ENCODE measurements around the gene KTN1. TPM values are rescaled to one million over a fixed set of nuclear protein-coding genes. Genes with fewer than 3 reads are reported as not detected.
A peak's percentile ranks its signal among the peaks of the same experiment; 100 is the strongest.

KTN1 gene
- total RNA-seq, 2 donors from 2014 or later, result 81.6 to 83.5 TPM

DNA sequence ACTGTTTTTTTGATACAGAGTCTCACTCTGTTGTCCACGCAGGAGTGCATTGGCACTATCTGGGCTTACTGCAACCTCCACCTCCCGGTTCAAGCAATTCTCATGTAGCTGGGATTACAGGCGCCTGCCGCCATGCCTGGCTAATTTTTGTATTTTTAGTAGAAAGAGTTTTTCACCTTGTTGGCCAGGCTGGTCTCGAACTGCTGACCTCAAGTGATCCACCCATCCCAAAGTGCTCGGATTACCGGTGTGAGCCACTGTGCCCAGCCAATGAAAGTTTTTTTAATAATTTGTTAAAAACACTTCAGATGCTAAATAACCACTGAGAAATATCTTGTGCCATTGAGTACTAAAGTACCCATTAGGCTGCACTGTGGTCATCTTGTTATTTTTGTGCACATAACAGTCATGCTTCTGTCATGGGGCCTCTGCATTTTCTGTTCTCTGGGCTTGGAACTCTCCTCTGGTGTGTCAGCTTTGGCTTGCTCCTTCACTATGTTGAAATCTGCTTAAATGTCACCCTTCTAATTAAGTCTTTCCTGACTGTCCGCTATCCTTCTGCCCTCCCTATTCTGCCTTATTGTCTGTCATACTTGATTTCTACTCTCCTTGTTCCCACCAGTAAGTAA, 105.1 kb downstream of the KTN1 start:
- no peaks in the 10 kb centered on the region for H3K9me3 ChIP-seq (ENCODE audit: control insufficient read depth, low read length, poor library complexity, severe bottlenecking)
- Mint-ChIP-seq H3K27ac (peak overlapping the region; percentile 79), H3K4me3 (no peak overlapping the region), H3K27me3 (no peaks in the 10 kb centered on the region), H3K36me3 (ENCODE audit: low read depth) (peaks cover 14% of the 10 kb centered on the region), H3K4me1 (peaks cover 8% of the 10 kb centered on the region)
- no peak for DNase-seq
- ATAC-seq, result no peak

DNA sequence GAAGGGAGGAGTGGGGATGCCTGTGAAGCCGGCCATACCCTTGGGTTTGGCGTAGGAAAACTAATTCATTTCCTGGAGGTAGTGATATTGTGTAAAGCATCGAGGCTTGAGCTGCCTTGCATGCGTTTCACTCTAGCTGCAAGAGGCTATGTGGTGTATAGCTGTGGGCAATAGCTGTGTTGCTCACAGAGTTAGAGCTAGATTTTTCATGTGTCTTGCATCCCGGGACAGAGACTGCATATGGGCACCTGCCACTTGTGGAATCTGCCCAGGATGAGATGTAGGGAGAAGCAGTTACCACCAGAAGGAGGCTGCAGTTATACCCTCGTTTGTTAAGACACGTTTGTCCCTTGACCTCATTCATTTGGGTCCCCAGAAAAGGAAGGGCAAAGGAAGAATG, 106.7 kb downstream of the KTN1 start:
- no peaks in the 10 kb centered on the region for H3K9me3 ChIP-seq (ENCODE audit: control insufficient read depth, low read length, poor library complexity, severe bottlenecking)
- Mint-ChIP-seq H3K27ac (peak overlapping the region; percentile 79), H3K4me1 (peaks cover 8% of the 10 kb centered on the region), H3K4me3 (no peak overlapping the region), H3K27me3 (no peaks in the 10 kb centered on the region), H3K36me3 (ENCODE audit: low read depth) (peaks cover 11% of the 10 kb centered on the region)
- DNase-seq (no peak), ATAC-seq (no peak)

GRCh38 chr14:55688566-55688965, 108.6 kb downstream of the KTN1 start:
- H3K27ac Mint-ChIP-seq, result no peak overlapping the region
- H3K4me1 Mint-ChIP-seq, result peaks cover 8% of the 10 kb centered on the region
- no peaks in the 10 kb centered on the region for H3K27me3 Mint-ChIP-seq
- H3K36me3 Mint-ChIP-seq (ENCODE audit: low read depth), result peaks cover 10% of the 10 kb centered on the region
- ATAC-seq (no peak), DNase-seq (no peak)
- no peaks in the 10 kb centered on the region for H3K9me3 ChIP-seq (ENCODE audit: control insufficient read depth, low read length, poor library complexity, severe bottlenecking)
- H3K4me3 Mint-ChIP-seq, result no peak overlapping the region

- DNase-seq (no peak), ATAC-seq (no peak)
- Mint-ChIP-seq H3K4me3 (no peak overlapping the region), H3K27ac (no peak overlapping the region), H3K27me3 (no peaks in the 10 kb centered on the region), H3K36me3 (ENCODE audit: low read depth) (peaks cover 10% of the 10 kb centered on the region), H3K4me1 (peaks cover 8% of the 10 kb centered on the region)
- H3K9me3 ChIP-seq (ENCODE audit: control insufficient read depth, low read length, poor library complexity, severe bottlenecking), result no peaks in the 10 kb centered on the region
Observed at GRCh38 chr14:55689981-55690871, 110.2 kb downstream of the KTN1 start.

GRCh38 chr14:55691659-55692058, 111.7 kb downstream of the KTN1 start:
- no peaks in the 10 kb centered on the region for H3K27me3 Mint-ChIP-seq
- peaks cover 3% of the 10 kb centered on the region for H3K36me3 Mint-ChIP-seq (ENCODE audit: low read depth)
- DNase-seq, result no peak
- H3K27ac Mint-ChIP-seq, result no peak overlapping the region
- ATAC-seq, result no peak
- H3K4me3 Mint-ChIP-seq, result no peak overlapping the region
- H3K9me3 ChIP-seq (ENCODE audit: control insufficient read depth, low read length, poor library complexity, severe bottlenecking), result no peaks in the 10 kb centered on the region
- no peaks in the 10 kb centered on the region for H3K4me1 Mint-ChIP-seq

DNA sequence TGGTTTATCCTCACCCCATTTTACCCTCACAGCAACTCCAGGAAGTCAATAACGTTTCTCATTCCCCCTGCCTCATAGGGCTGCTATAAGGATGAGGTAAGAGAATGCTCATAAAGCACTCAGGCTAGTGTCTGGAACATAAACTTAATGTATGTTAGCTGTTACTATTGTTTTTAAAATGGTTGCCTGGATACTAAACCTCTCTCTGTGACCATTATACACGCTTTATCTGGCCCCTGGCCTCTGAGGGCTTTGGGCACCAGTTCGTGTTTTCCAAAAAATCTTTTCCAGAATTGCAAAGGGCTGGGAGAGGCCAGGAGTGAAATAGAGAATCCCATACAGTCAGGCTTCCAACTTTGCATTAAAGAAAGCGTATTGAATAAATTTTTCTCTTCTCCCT, 113.9 kb downstream of the KTN1 start:
- Mint-ChIP-seq H3K36me3 (ENCODE audit: low read depth) (no peaks in the 10 kb centered on the region), H3K4me1 (no peaks in the 10 kb centered on the region), H3K4me3 (no peak overlapping the region), H3K27me3 (no peaks in the 10 kb centered on the region), H3K27ac (no peak overlapping the region)
- DNase-seq, result no peak
- ATAC-seq, result no peak
- H3K9me3 ChIP-seq (ENCODE audit: control insufficient read depth, low read length, poor library complexity, severe bottlenecking), result no peaks in the 10 kb centered on the region

GRCh38 chr14:55697414-55697861, 117.4 kb downstream of the KTN1 start:
- ATAC-seq, result no peak
- H3K27ac Mint-ChIP-seq, result no peak overlapping the region
- no peak for DNase-seq
- no peaks in the 10 kb centered on the region for H3K4me1 Mint-ChIP-seq
- H3K4me3 Mint-ChIP-seq, result no peak overlapping the region
- H3K27me3 Mint-ChIP-seq, result no peaks in the 10 kb centered on the region
- peaks cover 2% of the 10 kb centered on the region for H3K36me3 Mint-ChIP-seq (ENCODE audit: low read depth)
- H3K9me3 ChIP-seq (ENCODE audit: control insufficient read depth, low read length, poor library complexity, severe bottlenecking), result no peaks in the 10 kb centered on the region

DNA sequence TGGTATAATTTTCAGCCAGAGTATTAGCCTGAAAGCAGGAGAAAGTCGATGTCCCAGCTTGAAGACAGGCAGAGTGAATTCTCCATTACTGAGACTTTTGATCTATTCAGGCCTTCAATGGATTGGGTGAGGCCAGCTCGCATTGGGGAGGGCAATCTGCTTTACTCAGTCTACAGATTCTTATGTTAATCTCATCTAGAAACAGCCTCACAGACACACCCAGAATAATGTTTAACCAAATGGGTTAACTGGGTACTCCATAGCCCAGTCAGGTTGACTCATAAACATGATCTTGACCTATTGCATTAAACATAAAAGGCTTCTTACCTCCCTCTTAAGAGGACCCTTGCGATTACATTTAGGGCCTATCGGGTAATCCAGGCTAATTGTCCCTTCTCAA, 118.0 kb downstream of the KTN1 start:
- Mint-ChIP-seq H3K4me1 (no peaks in the 10 kb centered on the region), H3K36me3 (ENCODE audit: low read depth) (peaks cover 2% of the 10 kb centered on the region), H3K4me3 (no peak overlapping the region), H3K27ac (no peak overlapping the region), H3K27me3 (no peaks in the 10 kb centered on the region)
- no peaks in the 10 kb centered on the region for H3K9me3 ChIP-seq (ENCODE audit: control insufficient read depth, low read length, poor library complexity, severe bottlenecking)
- ATAC-seq, result no peak
- DNase-seq, result no peak

DNA sequence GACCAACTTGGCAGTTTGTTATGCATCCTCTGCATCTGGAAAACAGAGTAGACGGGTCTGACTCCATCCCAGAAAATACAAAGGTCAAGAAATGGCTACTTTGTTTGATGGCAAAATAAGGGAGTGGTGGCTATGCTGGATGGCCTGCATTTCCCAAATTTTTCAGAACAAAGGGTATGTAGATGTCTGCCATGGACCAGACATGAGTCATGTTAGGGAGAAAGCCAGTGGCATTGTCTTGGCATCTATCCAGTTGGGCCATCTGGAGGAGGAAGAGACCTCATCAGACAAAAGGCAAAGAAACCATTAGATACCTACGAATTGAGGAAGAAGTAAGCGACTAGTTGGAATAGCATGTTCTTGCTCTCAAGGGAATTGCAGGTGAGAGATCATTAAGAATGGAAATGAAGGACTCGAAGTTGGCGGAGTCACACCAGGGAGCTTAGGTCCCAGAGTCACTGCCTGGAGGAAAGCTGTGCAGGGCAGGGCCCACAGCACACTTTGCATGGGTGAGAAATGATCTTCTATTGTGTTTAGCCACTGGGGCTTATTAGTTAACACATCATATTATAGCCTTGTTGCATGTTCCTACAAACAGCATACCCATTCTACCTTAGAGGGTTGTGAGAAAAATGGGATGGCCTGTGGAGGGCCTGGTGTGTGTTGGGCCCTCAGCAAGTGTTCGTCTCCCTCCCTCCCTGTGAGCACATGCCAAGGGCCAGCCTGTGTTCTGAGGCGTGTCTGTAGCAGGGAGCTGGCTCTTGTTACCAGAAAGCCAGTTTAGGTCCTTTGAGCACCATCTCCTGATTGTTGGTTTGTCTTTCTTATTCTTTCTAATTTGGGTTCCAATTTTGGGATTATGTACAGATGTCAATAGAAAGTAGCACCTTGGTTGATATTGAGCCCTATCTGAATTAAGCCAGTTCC, 119.4 kb downstream of the KTN1 start:
- ATAC-seq (no peak), DNase-seq (no peak)
- Mint-ChIP-seq H3K27ac (no peak overlapping the region), H3K36me3 (ENCODE audit: low read depth) (peaks cover 2% of the 10 kb centered on the region), H3K27me3 (no peaks in the 10 kb centered on the region), H3K4me1 (no peaks in the 10 kb centered on the region), H3K4me3 (no peak overlapping the region)
- H3K9me3 ChIP-seq (ENCODE audit: control insufficient read depth, low read length, poor library complexity, severe bottlenecking), result no peaks in the 10 kb centered on the region

DNA sequence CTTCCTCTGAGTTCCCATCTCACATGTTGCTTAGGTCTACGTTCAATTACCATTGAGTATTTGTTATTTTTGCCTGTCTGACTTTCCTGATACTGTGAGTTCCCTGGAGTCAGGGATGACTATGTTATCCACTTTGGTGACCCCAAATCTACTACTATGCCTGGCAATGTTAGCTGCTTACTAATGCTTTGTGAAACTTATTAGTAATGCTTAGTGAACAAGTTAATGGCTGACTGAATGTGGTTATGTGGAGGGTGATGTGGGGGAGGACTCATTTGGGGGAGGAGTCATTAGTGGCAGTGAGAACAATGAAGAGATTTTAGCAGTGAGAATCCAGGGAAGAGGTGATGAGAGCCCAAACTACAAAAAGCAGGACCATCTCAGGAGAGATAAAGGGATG, 121.6 kb downstream of the KTN1 start:
- ATAC-seq (no peak), DNase-seq (no peak)
- Mint-ChIP-seq H3K27me3 (no peaks in the 10 kb centered on the region), H3K36me3 (ENCODE audit: low read depth) (peaks cover 2% of the 10 kb centered on the region), H3K4me1 (no peaks in the 10 kb centered on the region), H3K4me3 (no peak overlapping the region), H3K27ac (no peak overlapping the region)
- no peaks in the 10 kb centered on the region for H3K9me3 ChIP-seq (ENCODE audit: control insufficient read depth, low read length, poor library complexity, severe bottlenecking)

- DNase-seq (no peak), ATAC-seq (no peak)
- Mint-ChIP-seq H3K4me3 (no peak overlapping the region), H3K36me3 (ENCODE audit: low read depth) (peaks cover 2% of the 10 kb centered on the region), H3K27me3 (no peaks in the 10 kb centered on the region), H3K4me1 (no peaks in the 10 kb centered on the region), H3K27ac (no peak overlapping the region)
- H3K9me3 ChIP-seq (ENCODE audit: control insufficient read depth, low read length, poor library complexity, severe bottlenecking), result no peaks in the 10 kb centered on the region
Observed at GRCh38 chr14:55702511-55702910, 122.5 kb downstream of the KTN1 start.

GRCh38 chr14:55704654-55705053, 124.6 kb downstream of the KTN1 start:
- Mint-ChIP-seq H3K4me1 (no peaks in the 10 kb centered on the region), H3K36me3 (ENCODE audit: low read depth) (peaks cover 2% of the 10 kb centered on the region), H3K27me3 (no peaks in the 10 kb centered on the region), H3K4me3 (no peak overlapping the region), H3K27ac (no peak overlapping the region)
- DNase-seq (no peak), ATAC-seq (no peak)
- H3K9me3 ChIP-seq (ENCODE audit: control insufficient read depth, low read length, poor library complexity, severe bottlenecking), result no peaks in the 10 kb centered on the region

Measured in T-helper 17 cell (primary cell).